Neural progenitor cell (in vitro differentiated cells): ENCODE data around the gene PI4K2B.

ENCODE experiments used
- EZH2 ChIP-seq: fragments of 200-600 bp; sonication (generic); IDR thresholded peaks from 2 replicates; pipeline ENCODE4 v1.6.1; 2017; ENCODE audit warnings: antibody characterized with exemption, mild to moderate bottlenecking, moderate library complexity
- EZH2phosphoT487 ChIP-seq: fragments of 200-600 bp; sonication (generic); IDR thresholded peaks from 2 replicates; pipeline ENCODE4 v1.6.1; 2017; ENCODE audit warnings: antibody characterized with exemption
- TF ChIP-seq, protein P1 (sequence below): fragments of 200-600 bp; sonication (generic); IDR thresholded peaks from 2 replicates; pipeline ENCODE4 v1.5.1; 2017; ENCODE audit warnings: antibody characterized with exemption, mild to moderate bottlenecking

DNA sequence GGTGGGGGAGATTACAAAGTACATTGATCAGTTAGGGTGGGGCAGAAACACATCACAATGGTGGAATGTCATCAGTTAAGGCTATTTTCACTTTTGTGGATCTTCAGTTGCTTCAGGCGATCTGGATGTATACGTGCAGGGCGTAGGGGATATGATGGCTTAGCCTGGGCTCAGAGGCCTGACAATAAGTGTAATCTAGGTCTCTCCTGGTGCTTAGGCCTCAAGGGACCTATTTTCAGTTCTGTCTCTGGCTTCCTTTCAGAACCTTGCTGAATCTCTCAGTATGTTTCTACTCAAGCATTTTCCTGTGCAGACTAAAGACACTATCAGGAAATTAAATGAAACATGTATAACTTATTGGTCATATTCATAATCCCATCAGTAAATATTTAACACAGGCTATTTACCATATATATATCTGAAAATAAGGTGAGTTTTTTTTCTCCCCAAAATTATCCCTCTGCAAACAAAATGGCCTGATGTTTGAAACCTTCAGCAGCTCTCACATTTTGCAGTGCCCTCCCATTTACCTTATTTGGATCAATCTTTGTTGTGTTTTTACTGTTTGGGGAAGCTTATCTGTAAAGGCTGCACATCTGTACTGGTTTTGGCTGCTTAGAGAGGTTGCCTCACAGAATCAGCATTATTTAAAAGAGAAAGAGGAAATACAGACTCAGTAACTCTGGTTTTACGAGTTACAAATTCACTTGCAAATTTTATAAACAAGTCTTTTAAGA, 76.4 kb downstream of the PI4K2B start:
- TF ChIP-seq, protein P1, sequence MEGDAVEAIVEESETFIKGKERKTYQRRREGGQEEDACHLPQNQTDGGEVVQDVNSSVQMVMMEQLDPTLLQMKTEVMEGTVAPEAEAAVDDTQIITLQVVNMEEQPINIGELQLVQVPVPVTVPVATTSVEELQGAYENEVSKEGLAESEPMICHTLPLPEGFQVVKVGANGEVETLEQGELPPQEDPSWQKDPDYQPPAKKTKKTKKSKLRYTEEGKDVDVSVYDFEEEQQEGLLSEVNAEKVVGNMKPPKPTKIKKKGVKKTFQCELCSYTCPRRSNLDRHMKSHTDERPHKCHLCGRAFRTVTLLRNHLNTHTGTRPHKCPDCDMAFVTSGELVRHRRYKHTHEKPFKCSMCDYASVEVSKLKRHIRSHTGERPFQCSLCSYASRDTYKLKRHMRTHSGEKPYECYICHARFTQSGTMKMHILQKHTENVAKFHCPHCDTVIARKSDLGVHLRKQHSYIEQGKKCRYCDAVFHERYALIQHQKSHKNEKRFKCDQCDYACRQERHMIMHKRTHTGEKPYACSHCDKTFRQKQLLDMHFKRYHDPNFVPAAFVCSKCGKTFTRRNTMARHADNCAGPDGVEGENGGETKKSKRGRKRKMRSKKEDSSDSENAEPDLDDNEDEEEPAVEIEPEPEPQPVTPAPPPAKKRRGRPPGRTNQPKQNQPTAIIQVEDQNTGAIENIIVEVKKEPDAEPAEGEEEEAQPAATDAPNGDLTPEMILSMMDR, result no peak
- TF ChIP-seq EZH2 (no peak), EZH2phosphoT487 (no peak)
